Daoy (cell line): ENCODE results near the gene C5orf47. TPM values are rescaled to one million over a fixed set of nuclear protein-coding genes. Genes with fewer than 3 reads are reported as not detected.

Experiments
- DNase-seq: peaks from one replicate; pipeline ENCODE4 v3.0.0-alpha.2; 2015; ENCODE audit warnings: low read depth
- total RNA-seq: library from RNA; depleted of rRNA; stranded (reverse); fragments of >200 nt; shearing (Covaris generic); gene quantifications from 2 replicates; pipeline ENCODE4 v1.2.3, GENCODE V29; 2014; rRNA removed

Gene C5orf47
- total RNA-seq, 1 experiment from 2014 or later: not detected

- DNase-seq: no peak
These were observed 55.7 kb downstream of the C5orf47 start for GRCh38 chr5:174044466-174045254.

GRCh38 chr5:174045470-174046025 is 56.6 kb downstream of the C5orf47 start, which contains the start of gene NSG2:
TSS of gene NSG2 (plus strand) at chr5:174045706. CDS start at chr5:174046756, 1,050 bp downstream.
- peak; percentile 96 for DNase-seq

- DNase-seq: no peak
These were observed 57.6 kb downstream of the C5orf47 start for GRCh38 chr5:174046558-174046957.

GRCh38 chr5:174047472-174048099 is 58.6 kb downstream of the C5orf47 start:
- no peak for DNase-seq

GRCh38 chr5:174052636-174053035 is 63.7 kb downstream of the C5orf47 start:
- DNase-seq: no peak

GRCh38 chr5:174053905-174054304 is 64.9 kb downstream of the C5orf47 start:
- no peak for DNase-seq

Other genes starting within 250 kb of the C5orf47 start
- gene CPEB4, start 100.8 kb upstream of the C5orf47 start, total RNA-seq: 14.5 and 21.4 TPM in 2 replicates
- gene NSG2, start 56.5 kb downstream of the C5orf47 start, total RNA-seq: not detected in 2 replicates